OCI-LY1 (cell line): ENCODE measurements around the gene ZNF770.

Source experiments
- H2AFZ ChIP-seq: fragments of 200-600 bp; sonication (generic), shearing (Covaris generic); 2 replicates; pipeline ENCODE4 v1.6.0; 2014; ENCODE audit warnings: antibody characterized with exemption, mild to moderate bottlenecking, low read length
- H3F3A ChIP-seq: fragments of 200-600 bp; sonication (generic), shearing (Covaris generic); 2 replicates; pipeline ENCODE4 v1.6.0; 2014; ENCODE audit warnings: mild to moderate bottlenecking, antibody characterized with exemption, low read length, moderate library complexity; ENCODE audit not compliant: insufficient read depth
- H3K27ac ChIP-seq: fragments of 200-600 bp; sonication (generic); 2 replicates; pipeline ENCODE4 v1.5.1; 2014; ENCODE audit warnings: low read length, mixed run types, mild to moderate bottlenecking, low read depth; ENCODE audit not compliant: poor library complexity, severe bottlenecking
- H3K27me3 ChIP-seq: fragments of 200-600 bp; sonication (generic); 2 replicates; pipeline ENCODE4 v1.6.0; 2014; ENCODE audit warnings: antibody characterized with exemption, mild to moderate bottlenecking, low read length, moderate library complexity; ENCODE audit not compliant: insufficient read depth
- H3K36me3 ChIP-seq: fragments of 200-600 bp; sonication (generic); 2 replicates; pipeline ENCODE4 v1.6.1; 2014; ENCODE audit warnings: mild to moderate bottlenecking, antibody characterized with exemption, low read length, moderate library complexity, mixed read lengths; ENCODE audit not compliant: insufficient read depth
- H3K4me1 ChIP-seq: fragments of 200-600 bp; sonication (generic); 2 replicates; pipeline ENCODE4 v1.5.1; 2014; ENCODE audit warnings: mild to moderate bottlenecking, low read length, moderate library complexity; ENCODE audit not compliant: insufficient read depth, severe bottlenecking
- H3K4me2 ChIP-seq: fragments of 200-600 bp; sonication (generic), shearing (Covaris generic); 2 replicates; pipeline ENCODE4 v1.6.1; 2014; ENCODE audit warnings: low read length
- H3K4me3 ChIP-seq: fragments of 200-600 bp; sonication (generic); 2 replicates; pipeline ENCODE4 v1.5.1; 2014; ENCODE audit warnings: low read length, low read depth, mild to moderate bottlenecking, mixed read lengths; ENCODE audit not compliant: poor library complexity, severe bottlenecking
- H3K79me2 ChIP-seq: fragments of 200-600 bp; shearing (Covaris generic); 2 replicates; pipeline ENCODE4 v1.6.1; 2016; ENCODE audit warnings: mixed run types, low read length, mixed read lengths; ENCODE audit not compliant: insufficient read depth
- H3K9ac ChIP-seq: fragments of 200-600 bp; sonication (generic), shearing (Covaris generic); 2 replicates; pipeline ENCODE4 v1.6.1; 2014; ENCODE audit warnings: mild to moderate bottlenecking, low read length, mixed read lengths
- H3K9me2 ChIP-seq: fragments of 200-600 bp; sonication (generic), shearing (Covaris generic); 2 replicates; pipeline ENCODE4 v1.6.1; 2014; ENCODE audit warnings: low read depth, mild to moderate bottlenecking, low read length, mixed read lengths
- H3K9me3 ChIP-seq: fragments of 200-600 bp; shearing (Covaris generic); 2 replicates; pipeline ENCODE4 v1.6.1; 2014; ENCODE audit warnings: low read length, mixed read lengths
- H4K20me1 ChIP-seq: fragments of 200-600 bp; sonication (generic), shearing (Covaris generic); 2 replicates; pipeline ENCODE4 v1.6.0; 2016; ENCODE audit warnings: mild to moderate bottlenecking, low read length; ENCODE audit not compliant: insufficient read depth
- CTCF ChIP-seq: fragments of 200-600 bp; sonication (generic), shearing (Covaris generic); IDR thresholded peaks from 2 replicates; pipeline ENCODE4 v1.5.1; 2017; ENCODE audit warnings: mild to moderate bottlenecking, antibody characterized with exemption, low read length, moderate library complexity, mixed read lengths
- EZH2 ChIP-seq: fragments of 200-600 bp; sonication (generic), shearing (Covaris generic); IDR thresholded peaks from 2 replicates; pipeline ENCODE4 v1.8.0; 2017; ENCODE audit warnings: borderline replicate concordance, mixed run types, mild to moderate bottlenecking, antibody characterized with exemption, low read length, moderate library complexity, mixed read lengths

Gene ZNF770

GRCh38 chr15:34988027-34988902, at the start of gene ZNF770:
TSS of gene ZNF770 (minus strand) at chr15:34988287. CDS start at chr15:34983434, 4,853 bp downstream.
- H3K9me2 ChIP-seq = no peaks in the 10 kb centered on the region
- no peaks in the 10 kb centered on the region for H4K20me1 ChIP-seq
- peaks cover 22% of the 10 kb centered on the region for H3K36me3 ChIP-seq
- peak within 1 kb of the TSS; percentile 99 for H3K9ac ChIP-seq
- H3K79me2 ChIP-seq = peaks cover 45% of the 10 kb centered on the region
- H2AFZ ChIP-seq = peak within 1 kb of the TSS; percentile 89
- H3K4me3 ChIP-seq = peak within 1 kb of the TSS; percentile 99
- H3K4me1 ChIP-seq = peaks cover 37% of the 10 kb centered on the region
- peak within 1 kb of the TSS; percentile 86 for H3K27ac ChIP-seq
- no peak for TF ChIP-seq CTCF
- TF ChIP-seq EZH2 = no peak
- H3K4me2 ChIP-seq = peak within 1 kb of the TSS; percentile 82
- no peaks in the 10 kb centered on the region; the same call in 1 of the 2 replicates for H3K27me3 ChIP-seq
- H3F3A ChIP-seq = no peaks in the 10 kb centered on the region
- H3K9me3 ChIP-seq = no peaks in the 10 kb centered on the region

- H4K20me1 ChIP-seq = no peaks in the 10 kb centered on the region
- no peak overlapping the region for H2AFZ ChIP-seq
- H3K36me3 ChIP-seq = no peaks in the 10 kb centered on the region
- no peak overlapping the region for H3K4me3 ChIP-seq
- no peak overlapping the region for H3K9ac ChIP-seq
- H3K27ac ChIP-seq = no peak overlapping the region
- H3K4me1 ChIP-seq = no peaks in the 10 kb centered on the region
- no peaks in the 10 kb centered on the region for H3K9me2 ChIP-seq
- 0 out of 2 replicates have a peak, but pooled peaks cover 4% of the 10 kb centered on the region for H3K27me3 ChIP-seq
- no peaks in the 10 kb centered on the region for H3F3A ChIP-seq
- H3K9me3 ChIP-seq = no peaks in the 10 kb centered on the region
- no peak overlapping the region for H3K4me2 ChIP-seq
- TF ChIP-seq CTCF = no peak
- no peaks in the 10 kb centered on the region for H3K79me2 ChIP-seq
Measured at GRCh38 chr15:35028235-35028984, 40.3 kb upstream of the ZNF770 start.

- H3K9me3 ChIP-seq = no peaks in the 10 kb centered on the region
- no peaks in the 10 kb centered on the region for H3K9me2 ChIP-seq
- H3K79me2 ChIP-seq = no peaks in the 10 kb centered on the region
- no peak overlapping the region for H3K9ac ChIP-seq
- no peak overlapping the region for H3K4me2 ChIP-seq
- no peak overlapping the region for H3K27ac ChIP-seq
- no peaks in the 10 kb centered on the region for H3K4me1 ChIP-seq
- no peak overlapping the region for H2AFZ ChIP-seq
- H3K36me3 ChIP-seq = no peaks in the 10 kb centered on the region
- H4K20me1 ChIP-seq = no peaks in the 10 kb centered on the region
- TF ChIP-seq EZH2 (no peak), CTCF (no peak)
- no peak overlapping the region for H3K4me3 ChIP-seq
- no peaks in the 10 kb centered on the region for H3K27me3 ChIP-seq
- H3F3A ChIP-seq = no peaks in the 10 kb centered on the region
Measured at GRCh38 chr15:35023804-35024203, 35.7 kb upstream of the ZNF770 start.
